ENCODE results near the gene NUAK2.

- TF ChIP-seq CTCF (IDR thresholded peaks at IDR 0.05; ENCODE audit: extremely low read depth in 1 of 2, insufficient read depth in 1 of 2, low read depth in 1 of 2, low read length in 2 of 2) (no peak), EZH2 (IDR thresholded peaks at IDR 0.05; ENCODE audit: borderline replicate concordance, low read depth, low read length, severe bottlenecking) (no peak)
Observed at GRCh38 chr1:205268846-205269680, 52.5 kb downstream of the NUAK2 start.
